Measurements from ENCODE around the gene PIGU.

PIGU gene

DNA sequence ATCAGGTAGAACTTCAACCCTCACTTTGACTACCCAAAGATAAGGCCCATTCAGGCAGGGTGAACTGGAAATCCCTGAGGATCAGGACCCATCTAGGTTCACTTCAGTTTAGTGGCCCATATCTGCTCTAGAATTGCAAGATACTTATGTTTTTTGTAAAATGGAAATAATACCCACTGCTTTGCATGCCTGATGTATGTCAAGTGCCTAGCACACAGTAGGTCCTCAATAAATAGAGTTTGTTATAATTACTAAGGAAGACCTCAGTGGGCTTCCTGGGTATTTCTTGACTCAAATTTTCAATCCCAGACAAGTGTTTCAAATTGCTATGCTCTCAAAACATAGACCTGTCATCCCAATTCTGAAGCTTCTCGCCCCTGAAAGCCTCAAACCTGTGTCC, 32.5 kb downstream of the PIGU start:
- TF ChIP-seq, protein P1, sequence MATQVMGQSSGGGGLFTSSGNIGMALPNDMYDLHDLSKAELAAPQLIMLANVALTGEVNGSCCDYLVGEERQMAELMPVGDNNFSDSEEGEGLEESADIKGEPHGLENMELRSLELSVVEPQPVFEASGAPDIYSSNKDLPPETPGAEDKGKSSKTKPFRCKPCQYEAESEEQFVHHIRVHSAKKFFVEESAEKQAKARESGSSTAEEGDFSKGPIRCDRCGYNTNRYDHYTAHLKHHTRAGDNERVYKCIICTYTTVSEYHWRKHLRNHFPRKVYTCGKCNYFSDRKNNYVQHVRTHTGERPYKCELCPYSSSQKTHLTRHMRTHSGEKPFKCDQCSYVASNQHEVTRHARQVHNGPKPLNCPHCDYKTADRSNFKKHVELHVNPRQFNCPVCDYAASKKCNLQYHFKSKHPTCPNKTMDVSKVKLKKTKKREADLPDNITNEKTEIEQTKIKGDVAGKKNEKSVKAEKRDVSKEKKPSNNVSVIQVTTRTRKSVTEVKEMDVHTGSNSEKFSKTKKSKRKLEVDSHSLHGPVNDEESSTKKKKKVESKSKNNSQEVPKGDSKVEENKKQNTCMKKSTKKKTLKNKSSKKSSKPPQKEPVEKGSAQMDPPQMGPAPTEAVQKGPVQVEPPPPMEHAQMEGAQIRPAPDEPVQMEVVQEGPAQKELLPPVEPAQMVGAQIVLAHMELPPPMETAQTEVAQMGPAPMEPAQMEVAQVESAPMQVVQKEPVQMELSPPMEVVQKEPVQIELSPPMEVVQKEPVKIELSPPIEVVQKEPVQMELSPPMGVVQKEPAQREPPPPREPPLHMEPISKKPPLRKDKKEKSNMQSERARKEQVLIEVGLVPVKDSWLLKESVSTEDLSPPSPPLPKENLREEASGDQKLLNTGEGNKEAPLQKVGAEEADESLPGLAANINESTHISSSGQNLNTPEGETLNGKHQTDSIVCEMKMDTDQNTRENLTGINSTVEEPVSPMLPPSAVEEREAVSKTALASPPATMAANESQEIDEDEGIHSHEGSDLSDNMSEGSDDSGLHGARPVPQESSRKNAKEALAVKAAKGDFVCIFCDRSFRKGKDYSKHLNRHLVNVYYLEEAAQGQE (IDR thresholded peaks at IDR 0.05; ENCODE audit: insufficient replicate concordance, low read depth) = no peak
- TF ChIP-seq SPI1 (IDR thresholded peaks at IDR 0.05; ENCODE audit: borderline replicate concordance, low read depth) = no peak
- TF ChIP-seq GABPA (IDR thresholded peaks at IDR 0.05; ENCODE audit: low read depth) = no peak
- no peak for TF ChIP-seq POLR2AphosphoS5 (IDR thresholded peaks at IDR 0.05; ENCODE audit: low read depth)
- TF ChIP-seq, protein P2, sequence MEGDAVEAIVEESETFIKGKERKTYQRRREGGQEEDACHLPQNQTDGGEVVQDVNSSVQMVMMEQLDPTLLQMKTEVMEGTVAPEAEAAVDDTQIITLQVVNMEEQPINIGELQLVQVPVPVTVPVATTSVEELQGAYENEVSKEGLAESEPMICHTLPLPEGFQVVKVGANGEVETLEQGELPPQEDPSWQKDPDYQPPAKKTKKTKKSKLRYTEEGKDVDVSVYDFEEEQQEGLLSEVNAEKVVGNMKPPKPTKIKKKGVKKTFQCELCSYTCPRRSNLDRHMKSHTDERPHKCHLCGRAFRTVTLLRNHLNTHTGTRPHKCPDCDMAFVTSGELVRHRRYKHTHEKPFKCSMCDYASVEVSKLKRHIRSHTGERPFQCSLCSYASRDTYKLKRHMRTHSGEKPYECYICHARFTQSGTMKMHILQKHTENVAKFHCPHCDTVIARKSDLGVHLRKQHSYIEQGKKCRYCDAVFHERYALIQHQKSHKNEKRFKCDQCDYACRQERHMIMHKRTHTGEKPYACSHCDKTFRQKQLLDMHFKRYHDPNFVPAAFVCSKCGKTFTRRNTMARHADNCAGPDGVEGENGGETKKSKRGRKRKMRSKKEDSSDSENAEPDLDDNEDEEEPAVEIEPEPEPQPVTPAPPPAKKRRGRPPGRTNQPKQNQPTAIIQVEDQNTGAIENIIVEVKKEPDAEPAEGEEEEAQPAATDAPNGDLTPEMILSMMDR (IDR thresholded peaks at IDR 0.05; ENCODE audit: insufficient read depth, low read length) = no peak
- H3K4me3 ChIP-seq (replicated peaks; ENCODE audit: insufficient read depth, low read length) = no peak overlapping the region

DNA sequence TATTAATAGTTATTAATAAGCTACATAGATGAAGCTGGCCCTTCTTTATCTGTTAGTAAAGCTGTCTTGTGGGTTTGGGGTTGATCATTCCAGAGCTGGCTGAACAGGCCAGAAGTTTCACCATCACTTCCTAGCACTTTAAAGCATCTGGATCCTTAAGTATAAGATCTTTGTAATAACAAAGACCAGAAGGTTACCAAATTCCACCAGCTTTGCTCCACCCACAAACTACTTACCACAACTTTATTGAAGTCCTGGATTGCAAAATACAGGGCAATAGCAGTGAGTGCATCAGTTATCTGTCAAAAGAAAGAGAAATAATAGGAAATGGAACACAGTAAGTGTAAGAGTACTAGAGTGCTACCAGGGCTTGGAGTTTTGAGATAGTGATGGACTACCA, 33.0 kb downstream of the PIGU start:
- peak; percentile 89 to 94 for DNase-seq (ENCODE audit: low read depth in 1 of 2, low spot score in 1 of 2)
- no peaks in the 10 kb centered on the region for H3K27me3 ChIP-seq (ENCODE audit: insufficient read depth, poor library complexity, severe bottlenecking)
- no peak overlapping the region for H3K4me3 ChIP-seq (replicated peaks; ENCODE audit: insufficient read depth, low read length)
- TF ChIP-seq POLR2AphosphoS5 (IDR thresholded peaks at IDR 0.05; ENCODE audit: low read depth) (peak; percentile 76), SPI1 (IDR thresholded peaks at IDR 0.05; ENCODE audit: borderline replicate concordance, low read depth) (peak; percentile 45; the same call in 1 of the 2 replicates)
- TF ChIP-seq, protein P1 (IDR thresholded peaks at IDR 0.05; ENCODE audit: insufficient replicate concordance, low read depth) = no peak
- H3K27ac ChIP-seq (replicated peaks) = peak overlapping the region; percentile 78

More for the DNA sequence above, 32.5 kb downstream of the PIGU start:
- no peak for DNase-seq (ENCODE audit: low read depth in 1 of 2, low spot score in 1 of 2)
- H3K27ac ChIP-seq (replicated peaks) = peak overlapping the region; percentile 61
- H3K27me3 ChIP-seq (ENCODE audit: insufficient read depth, poor library complexity, severe bottlenecking) = no peaks in the 10 kb centered on the region

DNA sequence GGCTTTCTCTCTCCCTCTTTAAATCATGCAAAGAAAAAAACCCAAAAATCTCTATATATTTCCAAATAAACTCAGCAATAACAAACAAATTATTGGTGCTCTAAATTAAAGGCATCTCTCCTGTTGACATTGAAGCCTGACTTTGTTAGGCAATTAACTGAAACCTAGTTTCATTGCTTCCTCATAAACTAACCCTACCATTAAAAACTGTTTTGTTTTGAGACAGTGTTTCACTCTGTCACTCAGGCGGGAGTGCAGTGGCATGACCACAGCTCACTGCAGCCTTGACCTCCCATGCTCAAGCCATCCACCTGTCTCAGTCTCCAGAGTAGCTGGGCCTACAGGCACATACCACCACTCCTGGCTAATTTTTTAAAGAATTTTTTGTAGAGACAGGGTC, 34.9 kb downstream of the PIGU start:
- no peaks in the 10 kb centered on the region for H3K27me3 ChIP-seq (ENCODE audit: insufficient read depth, poor library complexity, severe bottlenecking)
- DNase-seq (ENCODE audit: low read depth in 1 of 2, low spot score in 1 of 2) = peak in 1 of 2 experiments; percentile 59
- TF ChIP-seq, protein P2 (IDR thresholded peaks at IDR 0.05; ENCODE audit: insufficient read depth, low read length) = no peak
- no peak for TF ChIP-seq GABPA (IDR thresholded peaks at IDR 0.05; ENCODE audit: low read depth)
- no peak for TF ChIP-seq SPI1 (IDR thresholded peaks at IDR 0.05; ENCODE audit: borderline replicate concordance, low read depth)
- no peak for TF ChIP-seq POLR2AphosphoS5 (IDR thresholded peaks at IDR 0.05; ENCODE audit: low read depth)
- TF ChIP-seq, protein P1 (IDR thresholded peaks at IDR 0.05; ENCODE audit: insufficient replicate concordance, low read depth) = no peak
- no peak overlapping the region for H3K4me3 ChIP-seq (replicated peaks; ENCODE audit: insufficient read depth, low read length)
- H3K27ac ChIP-seq (replicated peaks) = peak overlapping the region; percentile 78

Measured in HL-60 (cell line).